ENCODE data around the gene ANO7. TPM values are rescaled to one million over a fixed set of nuclear protein-coding genes. Genes with fewer than 3 reads are reported as not detected.

The ANO7 gene
- total and polyA plus RNA-seq, 2 of the 8 experiments (the other 6 are each of a cell fraction or from before 2014, with no cell fraction given), result 3.2 to 6.9 TPM

GRCh38 chr2:241156971-241157441 lies 31.5 kb upstream of the ANO7 start (continued):
- no peak for TF ChIP-seq CHD7 (IDR thresholded peaks at IDR 0.05; ENCODE audit: insufficient replicate concordance, low read length)
- no peak for TF ChIP-seq EP300 (IDR thresholded peaks at IDR 0.05; ENCODE audit: borderline replicate concordance in 1 of 2, low read depth in 2 of 2, low read length in 2 of 2)
- no peak for TF ChIP-seq E2F6 (IDR thresholded peaks at IDR 0.05)
- TF ChIP-seq ZNF274 (IDR thresholded peaks at IDR 0.05; ENCODE audit: borderline replicate concordance, extremely low read depth, low read length), result no peak
- no peak for TF ChIP-seq CBX8 (IDR thresholded peaks at IDR 0.05; ENCODE audit: borderline replicate concordance, low read depth, low read length)
- TF ChIP-seq POLR2AphosphoS5 (IDR thresholded peaks at IDR 0.05; ENCODE audit: low read depth, low read length), result no peak
- no peak for TF ChIP-seq GTF2F1 (IDR thresholded peaks at IDR 0.05; ENCODE audit: borderline replicate concordance, low read depth, low read length)
